ENCODE data around the gene CD99L2.

DNA sequence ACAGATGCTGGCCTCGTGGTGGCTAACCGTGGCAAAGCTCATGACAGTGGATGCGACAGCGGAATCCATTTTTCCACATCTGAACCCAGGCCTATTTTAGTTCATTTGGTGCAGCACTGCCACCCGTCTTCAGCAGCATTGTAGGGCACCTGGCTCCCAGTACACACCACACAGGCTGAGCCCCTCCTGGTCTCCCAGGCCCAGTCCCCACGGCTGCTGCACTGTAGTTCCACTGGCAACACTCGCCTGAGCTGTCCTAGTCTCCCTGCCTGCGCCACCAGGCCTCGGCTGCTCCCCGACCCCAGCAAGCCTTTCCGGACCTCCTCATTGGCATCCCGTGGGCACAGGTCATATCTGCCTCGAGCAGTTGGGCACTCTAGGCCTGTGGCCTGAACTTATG lies 129.1 kb downstream of the CD99L2 start:
- TF ChIP-seq POLR2A (IDR thresholded peaks at IDR 0.05) = no peak
- TF ChIP-seq CTCF (IDR thresholded peaks at IDR 0.05 in 4 of 5, conservative IDR thresholded peaks at IDR 0.05 in 1 of 5) = no peak
